Parathyroid adenoma (tissue), 2 donors: ENCODE results near the gene RHOBTB1.
A peak's percentile ranks its signal among the peaks of the same experiment; 100 is the strongest.
"Not testable (repeated sequence)": the region's sequence is repeated elsewhere in the genome, so short reads cannot be mapped to it uniquely, and the experiment has no call there.

ENCODE experiments used
- H2AFZ ChIP-seq: fragments of 300-600 bp; sonication (generic); one replicate; pipeline ENCODE4 v1.7.0; 2017; ENCODE audit warnings: antibody characterized with exemption, mild to moderate bottlenecking
- H3K27ac ChIP-seq: fragments of 300-600 bp; sonication (generic); one replicate; pipeline ENCODE4 v1.7.0; 2017
- H3K27me3 ChIP-seq: fragments of 300-600 bp; sonication (generic); one replicate; pipeline ENCODE4 v1.7.0; 2017; ENCODE audit warnings: low read length; ENCODE audit not compliant: control insufficient read depth, insufficient read depth
- H3K36me3 ChIP-seq: fragments of 300-600 bp; sonication (generic); one replicate; pipeline ENCODE4 v1.7.0; 2017; ENCODE audit warnings: low read length; ENCODE audit not compliant: control insufficient read depth, insufficient read depth
- H3K4me1 ChIP-seq: fragments of 300-600 bp; sonication (generic); one replicate; pipeline ENCODE4 v1.7.0; 2017; ENCODE audit warnings: control low read depth
- H3K4me2 ChIP-seq: fragments of 300-600 bp; sonication (generic); one replicate; pipeline ENCODE4 v1.7.0; 2017; ENCODE audit warnings: low read length
- H3K4me3 ChIP-seq: fragments of 300-600 bp; sonication (generic); one replicate; pipeline ENCODE4 v1.7.0; 2017; ENCODE audit warnings: low read depth, low read length
- H3K79me2 ChIP-seq: fragments of 300-600 bp; sonication (generic); one replicate; pipeline ENCODE4 v1.7.0; 2017; ENCODE audit warnings: control low read depth
- H3K9ac ChIP-seq: fragments of 300-600 bp; sonication (generic); one replicate; pipeline ENCODE4 v1.7.0; 2017; ENCODE audit warnings: mild to moderate bottlenecking
- H3K9me3 ChIP-seq: fragments of 300-600 bp; sonication (generic); one replicate; pipeline ENCODE4 v1.7.0; 2017; ENCODE audit warnings: low read length; ENCODE audit not compliant: control insufficient read depth
- CTCF ChIP-seq: fragments of 300-600 bp; sonication (generic); IDR thresholded peaks from one replicate; pipeline ENCODE4 v1.7.0; 2017; ENCODE audit warnings: antibody characterized with exemption, mild to moderate bottlenecking
- donor health status: primary hyperparathyroidism.

RHOBTB1 gene

GRCh38 chr10:60835049-60835448 is 108.9 kb downstream of the RHOBTB1 start:
- Histone ChIP-seq H3K36me3 (no peaks in the 10 kb centered on the region), H3K27ac (no peak overlapping the region), H3K27me3 (no peaks in the 10 kb centered on the region), H3K79me2 (no peaks in the 10 kb centered on the region), H2AFZ (no peak overlapping the region), H3K9ac (no peak overlapping the region), H3K9me3 (no peaks in the 10 kb centered on the region), H3K4me1 (no peaks in the 10 kb centered on the region), H3K4me3 (no peak overlapping the region), H3K4me2 (no peak overlapping the region)
- TF ChIP-seq CTCF: no peak

DNA sequence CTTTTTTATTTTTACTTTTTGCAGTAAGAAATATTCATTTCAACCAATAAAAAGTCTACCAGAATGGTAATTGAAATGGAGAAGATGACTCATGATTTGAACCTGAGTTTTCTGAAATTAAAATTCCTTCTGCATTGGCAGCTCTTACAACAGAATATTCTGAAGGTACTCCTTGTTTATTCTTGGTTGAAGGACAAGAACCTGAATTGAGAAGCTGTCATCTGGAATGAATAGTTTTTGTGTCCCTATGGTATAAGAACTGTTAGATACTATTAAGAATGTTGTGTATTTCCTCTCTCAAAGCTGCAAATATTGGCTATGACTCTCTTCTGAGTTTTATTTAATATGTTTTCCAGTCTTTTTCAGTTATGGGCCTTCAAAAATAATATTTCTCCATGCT is 109.6 kb downstream of the RHOBTB1 start:
- no peak for TF ChIP-seq CTCF
- H3K9me3 ChIP-seq: no peaks in the 10 kb centered on the region
- H2AFZ ChIP-seq: no peak overlapping the region
- H3K4me1 ChIP-seq: no peaks in the 10 kb centered on the region
- H3K4me3 ChIP-seq: no peak overlapping the region
- no peaks in the 10 kb centered on the region for H3K27me3 ChIP-seq
- no peak overlapping the region for H3K27ac ChIP-seq
- no peak overlapping the region for H3K9ac ChIP-seq
- H3K4me2 ChIP-seq: no peak overlapping the region
- H3K79me2 ChIP-seq: no peaks in the 10 kb centered on the region
- no peaks in the 10 kb centered on the region for H3K36me3 ChIP-seq

GRCh38 chr10:60832136-60832535 is 111.8 kb downstream of the RHOBTB1 start:
- H3K4me3 ChIP-seq, H3K79me2 ChIP-seq, H3K9me3 ChIP-seq, H3K9ac ChIP-seq, H2AFZ ChIP-seq, H3K27me3 ChIP-seq, H3K4me1 ChIP-seq, H3K27ac ChIP-seq, H3K4me2 ChIP-seq, H3K36me3 ChIP-seq: not testable (repeated sequence)

DNA sequence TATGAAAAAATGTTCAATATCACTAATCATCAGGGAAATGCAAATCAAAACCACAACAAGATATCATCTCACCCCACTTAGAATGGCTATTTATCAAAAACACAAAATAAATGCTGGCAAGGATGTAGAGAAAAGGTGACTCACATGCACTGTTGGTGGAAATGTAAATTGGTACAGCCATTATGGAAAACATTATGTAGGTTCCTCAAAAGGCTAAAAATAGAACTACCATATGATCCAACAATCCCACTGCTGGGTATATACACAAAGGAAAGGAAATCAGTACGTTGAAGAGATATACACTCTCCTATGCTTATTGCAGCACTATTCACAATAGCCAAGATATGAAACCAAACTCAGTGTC is 115.5 kb downstream of the RHOBTB1 start:
- no peak for TF ChIP-seq CTCF

GRCh38 chr10:60827791-60828488 is 116.0 kb downstream of the RHOBTB1 start:
- Histone ChIP-seq H3K4me1 (no peaks in the 10 kb centered on the region), H3K9me3 (no peaks in the 10 kb centered on the region), H3K4me3 (no peak overlapping the region), H3K27me3 (no peaks in the 10 kb centered on the region), H3K9ac (no peak overlapping the region), H3K4me2 (no peak overlapping the region), H3K79me2 (no peaks in the 10 kb centered on the region), H3K36me3 (no peaks in the 10 kb centered on the region), H3K27ac (peak overlapping the region; percentile 1), H2AFZ (no peak overlapping the region)
- TF ChIP-seq CTCF: no peak

More for the DNA sequence above, 115.5 kb downstream of the RHOBTB1 start:
- Histone ChIP-seq H2AFZ (no peak overlapping the region), H3K36me3 (no peaks in the 10 kb centered on the region), H3K27me3 (no peaks in the 10 kb centered on the region), H3K4me1 (no peaks in the 10 kb centered on the region), H3K4me3 (no peak overlapping the region), H3K79me2 (no peaks in the 10 kb centered on the region), H3K9me3 (no peaks in the 10 kb centered on the region), H3K4me2 (no peak overlapping the region), H3K27ac (peak overlapping the region; percentile 1), H3K9ac (no peak overlapping the region)
